ENCODE results near the gene QKI.
A peak's percentile ranks its signal among the peaks of the same experiment; 100 is the strongest.

QKI gene

GRCh38 chr6:163513003-163513402 lies 98.5 kb downstream of the QKI start:
- no peak for TF ChIP-seq CTCF (conservative IDR thresholded peaks at IDR 0.05; ENCODE audit: low read length)
- no peak overlapping the region for H3K4me3 ChIP-seq (ENCODE audit: low read length)
- no peak for DNase-seq (ENCODE audit: low read depth)

DNA sequence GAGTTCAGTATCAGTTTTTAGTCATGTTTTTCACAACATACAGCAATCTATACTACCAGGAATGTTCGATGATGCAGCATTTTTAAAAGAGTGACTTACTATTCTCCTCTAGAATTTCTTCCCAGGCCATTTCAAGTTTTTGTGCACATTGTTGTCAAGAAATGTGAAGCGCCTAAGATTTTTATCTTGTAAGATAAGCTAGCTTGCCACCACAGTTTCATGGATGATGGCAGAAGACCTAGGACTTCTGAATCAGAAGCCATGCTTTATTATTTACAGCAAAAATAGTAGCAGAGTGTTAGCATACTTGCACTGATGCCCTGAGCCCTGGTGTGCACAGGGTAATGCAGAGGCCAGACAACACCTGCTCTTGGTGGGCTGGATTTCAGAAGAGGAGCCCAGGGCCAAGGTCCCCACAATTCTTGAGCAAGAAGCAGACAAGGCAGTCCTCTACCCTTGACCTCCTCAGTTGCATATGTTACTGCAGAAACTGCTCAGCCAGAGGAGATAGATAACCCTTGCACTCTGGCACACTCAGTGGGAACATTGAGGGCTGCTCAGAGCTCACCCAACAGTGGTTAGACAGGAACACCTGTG lies 99.2 kb downstream of the QKI start:
- no peak for DNase-seq (ENCODE audit: low read depth)
- no peak for TF ChIP-seq CTCF (conservative IDR thresholded peaks at IDR 0.05; ENCODE audit: low read length)
- no peak overlapping the region for H3K4me3 ChIP-seq (ENCODE audit: low read length)

DNA sequence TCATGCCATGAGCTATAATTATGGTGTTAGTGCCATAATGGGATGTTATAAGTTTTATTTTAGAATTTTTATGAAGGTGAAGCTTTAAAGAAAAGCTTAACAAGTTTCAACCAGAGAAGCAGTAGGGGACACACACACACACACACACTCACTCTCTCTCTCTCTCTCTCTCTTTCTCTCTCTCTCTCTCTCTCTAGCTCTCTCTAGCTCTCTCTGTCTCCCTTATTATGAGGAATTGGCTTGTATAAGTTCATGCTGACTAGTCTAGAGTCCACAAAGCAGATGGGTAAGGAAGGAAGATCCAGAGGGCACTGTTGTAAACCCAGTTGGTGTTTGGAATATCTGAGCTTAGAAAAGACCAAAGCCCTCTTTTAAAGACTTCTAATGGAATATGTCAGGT lies 102.4 kb downstream of the QKI start:
- DNase-seq (ENCODE audit: low read depth), result no peak
- H3K4me3 ChIP-seq (ENCODE audit: low read length), result no peak overlapping the region
- TF ChIP-seq CTCF (conservative IDR thresholded peaks at IDR 0.05; ENCODE audit: low read length), result no peak

DNA sequence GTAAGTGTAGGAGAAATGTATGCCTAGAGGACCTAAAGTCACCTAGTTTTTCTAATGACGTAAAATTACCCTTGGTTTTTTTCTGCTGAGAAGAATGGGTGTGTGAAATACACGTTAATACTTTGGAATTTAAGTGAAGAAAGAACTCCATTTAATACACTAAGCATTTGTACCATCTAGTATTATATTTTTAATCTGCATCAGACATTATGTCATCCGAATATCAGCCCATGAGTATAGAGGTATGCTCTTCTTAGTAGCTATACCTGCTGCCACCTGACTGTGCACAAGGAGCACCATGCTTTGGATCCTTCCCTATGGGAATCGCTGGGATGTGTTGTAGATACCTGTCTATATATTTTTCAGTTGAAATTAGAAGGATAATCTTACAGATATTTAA lies 106.4 kb downstream of the QKI start:
- TF ChIP-seq CTCF (conservative IDR thresholded peaks at IDR 0.05; ENCODE audit: low read length), result no peak
- DNase-seq (ENCODE audit: low read depth), result no peak
- no peak overlapping the region for H3K4me3 ChIP-seq (ENCODE audit: low read length)

- no peak overlapping the region for H3K4me3 ChIP-seq (ENCODE audit: low read length)
- TF ChIP-seq CTCF (conservative IDR thresholded peaks at IDR 0.05; ENCODE audit: low read length), result no peak
- DNase-seq (ENCODE audit: low read depth), result no peak
Measured at GRCh38 chr6:163522033-163522432, 107.5 kb downstream of the QKI start.

DNA sequence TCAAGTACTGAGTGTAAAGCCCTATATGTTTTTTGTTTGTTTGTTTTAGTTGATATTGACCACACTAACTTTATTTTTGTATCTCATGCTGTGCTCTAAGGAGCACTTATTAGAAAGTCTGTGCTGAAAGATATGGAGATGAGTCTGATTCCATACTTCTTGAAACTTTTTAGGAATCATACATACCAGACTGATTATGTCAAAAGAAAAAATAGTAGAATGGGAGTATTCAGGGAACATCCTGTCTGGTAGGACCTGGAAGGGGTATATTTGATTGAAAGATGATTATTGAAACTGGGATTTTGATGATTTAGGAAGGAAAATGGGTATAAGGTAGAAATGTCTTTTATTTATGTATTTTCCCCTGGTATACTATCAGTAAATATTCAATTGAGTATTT lies 111.4 kb downstream of the QKI start:
- H3K4me3 ChIP-seq (ENCODE audit: low read length), result no peak overlapping the region
- peak; percentile 27 for DNase-seq (ENCODE audit: low read depth)
- no peak for TF ChIP-seq CTCF (conservative IDR thresholded peaks at IDR 0.05; ENCODE audit: low read length)

DNA sequence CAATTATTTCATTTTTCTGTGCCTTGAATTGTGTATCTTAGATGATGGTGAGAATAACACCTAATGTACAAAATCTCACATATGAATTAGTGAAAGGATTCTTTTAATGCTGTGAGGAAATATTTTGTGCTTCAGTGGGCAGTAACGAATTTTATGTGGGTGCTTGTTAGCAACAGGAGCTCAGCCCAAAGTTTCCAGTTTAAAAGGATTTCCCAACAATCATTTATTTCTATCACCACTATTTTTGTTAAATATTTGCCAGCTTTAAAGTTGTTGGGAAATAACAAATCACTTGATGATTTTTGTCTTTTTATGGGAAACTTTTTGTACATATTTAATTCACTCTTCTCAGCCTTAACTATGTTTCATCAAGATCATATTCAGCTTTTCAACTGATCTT lies 111.8 kb downstream of the QKI start:
- TF ChIP-seq CTCF (conservative IDR thresholded peaks at IDR 0.05; ENCODE audit: low read length), result no peak
- peak; percentile 16 for DNase-seq (ENCODE audit: low read depth)
- H3K4me3 ChIP-seq (ENCODE audit: low read length), result no peak overlapping the region
